GM19397 (cell line): ENCODE results near the gene PTPN4.

Source experiments
- ATAC-seq: cut with Tn5 transposase; IDR thresholded peaks from one replicate; pipeline ENCODE4 v1.9.1; 2021; ENCODE audit warnings: mild to moderate bottlenecking, moderate library complexity; ENCODE audit not compliant: unreplicated experiment

PTPN4 gene

GRCh38 chr2:119759451-119760236 is at the start of gene PTPN4:
PTPN4 (plus strand) TSS chr2:119759922; CDS start chr2:119809854, 49,932 bp downstream.
- ATAC-seq: peak; percentile 97

GRCh38 chr2:119710281-119710680 is 49.4 kb upstream of the PTPN4 start:
- ATAC-seq: no peak

GRCh38 chr2:119711352-119711751 is 48.4 kb upstream of the PTPN4 start:
- ATAC-seq: no peak

GRCh38 chr2:119712571-119712970 is 47.2 kb upstream of the PTPN4 start:
- no peak for ATAC-seq

GRCh38 chr2:119713819-119714490 is 45.8 kb upstream of the PTPN4 start:
- ATAC-seq: no peak

GRCh38 chr2:119715409-119716283 is 44.1 kb upstream of the PTPN4 start:
- ATAC-seq: no peak

GRCh38 chr2:119716284-119716672 is 43.4 kb upstream of the PTPN4 start:
- ATAC-seq: no peak

- no peak for ATAC-seq
These were observed 41.0 kb upstream of the PTPN4 start for GRCh38 chr2:119718501-119719260.

GRCh38 chr2:119719261-119719627 is 40.5 kb upstream of the PTPN4 start:
- no peak for ATAC-seq

- no peak for ATAC-seq
These were observed 38.7 kb upstream of the PTPN4 start for GRCh38 chr2:119721043-119721442.

- no peak for ATAC-seq
These were observed 38.3 kb upstream of the PTPN4 start for GRCh38 chr2:119721462-119721861.

- no peak for ATAC-seq
These were observed 37.8 kb upstream of the PTPN4 start for GRCh38 chr2:119721904-119722303.

- ATAC-seq: no peak
These were observed 36.5 kb upstream of the PTPN4 start for GRCh38 chr2:119723186-119723585.

GRCh38 chr2:119723784-119724467 is 35.8 kb upstream of the PTPN4 start:
- ATAC-seq: no peak

GRCh38 chr2:119724656-119725485 is 34.9 kb upstream of the PTPN4 start:
- no peak for ATAC-seq

GRCh38 chr2:119727493-119727892 is 32.2 kb upstream of the PTPN4 start:
- ATAC-seq: no peak

GRCh38 chr2:119728421-119728820 is 31.3 kb upstream of the PTPN4 start:
- ATAC-seq: no peak

- no peak for ATAC-seq
These were observed 29.0 kb upstream of the PTPN4 start for GRCh38 chr2:119730671-119731177.

GRCh38 chr2:119731983-119732382 is 27.7 kb upstream of the PTPN4 start:
- ATAC-seq: no peak
